ENCODE results near the gene ELP4.
"Not testable (repeated sequence)": the region's sequence is repeated elsewhere in the genome, so short reads cannot be mapped to it uniquely, and the experiment has no call there.

GRCh38 chr11:31673108-31673507 lies 163.5 kb downstream of the ELP4 start:
- TF ChIP-seq TAF1 (IDR thresholded peaks at IDR 0.05; ENCODE audit: low read depth, low read length); POLR2AphosphoS5 (IDR thresholded peaks at IDR 0.05; ENCODE audit: low read depth, low read length); SPI1 (IDR thresholded peaks at IDR 0.05; ENCODE audit: low read depth, low read length); POLR2A (IDR thresholded peaks at IDR 0.05; ENCODE audit: low read depth, low read length); PAX5 (IDR thresholded peaks at IDR 0.05; ENCODE audit: insufficient read depth, low read length, severe bottlenecking); POU2F2 (IDR thresholded peaks at IDR 0.05; ENCODE audit: low read depth, low read length): not testable (repeated sequence)
